Ascending aorta (tissue), 2 donors: ENCODE measurements around the gene AXL. TPM values are rescaled to one million over a fixed set of nuclear protein-coding genes. Genes with fewer than 3 reads are reported as not detected.
"Not testable (repeated sequence)": the region's sequence is repeated elsewhere in the genome, so short reads cannot be mapped to it uniquely, and the experiment has no call there.

Experiments
- DNase-seq, 2 donors: peaks; one replicate each; pipeline ENCODE4 v3.0.0-alpha.2; 2019; ENCODE audit warnings: low spot score in 2 of 2
- H3K27ac ChIP-seq, 2 donors: fragments of 200-600 bp; sonication (generic); one replicate each; pipeline ENCODE4 v1.5.1; 2016 to 2017; ENCODE audit warnings: mild to moderate bottlenecking in 1 of 2
- H3K27me3 ChIP-seq: fragments of 200-600 bp; sonication (generic); one replicate; pipeline ENCODE4 v1.5.1; 2017
- H3K36me3 ChIP-seq, 2 donors: fragments of 200-600 bp; sonication (generic); one replicate each; pipeline ENCODE4 v1.5.1; 2016
- H3K4me1 ChIP-seq, 2 donors: fragments of 200-600 bp; sonication (generic); one replicate each; pipeline ENCODE4 v1.5.1; 2016 to 2017; ENCODE audit warnings: mild to moderate bottlenecking in 1 of 2
- H3K4me3 ChIP-seq, 2 donors: fragments of 200-600 bp; sonication (generic); one replicate each; pipeline ENCODE4 v1.5.1; 2016 to 2017; ENCODE audit warnings: mild to moderate bottlenecking in 1 of 2
- H3K9me3 ChIP-seq, 2 donors: fragments of 200-600 bp; sonication (generic); one replicate each; pipeline ENCODE4 v1.5.1; 2016
- CTCF ChIP-seq, 3 experiments: fragments of 200-600 bp in 2 of 3; fragments of 450-650 bp in 1 of 3; sonication (generic) in 2 of 3; IDR thresholded peaks; one replicate each; pipeline ENCODE4 v1.5.1; 2016 to 2019; ENCODE audit warnings: antibody characterized with exemption in 3 of 3, mild to moderate bottlenecking in 1 of 3, moderate library complexity in 1 of 3
- intact Hi-C: fragments of 100-400 bp; cut with DNase I; formaldehyde crosslinking; loops from one replicate; pipeline ENCODE4 v1.15.1; 2023
- total RNA-seq: library from RNA; depleted of rRNA; stranded (reverse); fragments of >200 nt; gene quantifications from one replicate; pipeline ENCODE4 v1.1.0, GENCODE V29; 2016

Gene AXL
- total RNA-seq, result 122 TPM

- peak within 1 kb of the TSS; percentile 92 to 95 for H3K27ac ChIP-seq
- H3K4me1 ChIP-seq, result peaks cover 0 to 21% of the 10 kb centered on the region in 2 donors
- DNase-seq, result peak; percentile 66 to 92
- peak within 1 kb of the TSS; percentile 66 to 68 for H3K4me3 ChIP-seq
- H3K27me3 ChIP-seq, result no peaks in the 10 kb centered on the region
- peak in 1 of 3 experiments; percentile 6 for TF ChIP-seq CTCF (IDR thresholded peaks at IDR 0.05)
- H3K9me3 ChIP-seq, result no peaks in the 10 kb centered on the region
- peaks cover 7 to 13% of the 10 kb centered on the region in 2 donors for H3K36me3 ChIP-seq
- intact Hi-C loops, result loop anchor here (2.0 to 5.0 kb wide), 3 partner anchors 14 to 133 kb away; partner anchors contain the start of gene TGFB1
Observed at GRCh38 chr19:41218615-41219507, at the start of gene AXL. TSS of gene AXL (plus strand) at chr19:41219223. CDS start at chr19:41219393, 170 bp downstream.

GRCh38 chr19:41172297-41173164 lies 46.5 kb upstream of the AXL start:
- no peaks in the 10 kb centered on the region for H3K9me3 ChIP-seq
- TF ChIP-seq CTCF (IDR thresholded peaks at IDR 0.05), result no peak
- intact Hi-C loops, result no loop called here

DNA sequence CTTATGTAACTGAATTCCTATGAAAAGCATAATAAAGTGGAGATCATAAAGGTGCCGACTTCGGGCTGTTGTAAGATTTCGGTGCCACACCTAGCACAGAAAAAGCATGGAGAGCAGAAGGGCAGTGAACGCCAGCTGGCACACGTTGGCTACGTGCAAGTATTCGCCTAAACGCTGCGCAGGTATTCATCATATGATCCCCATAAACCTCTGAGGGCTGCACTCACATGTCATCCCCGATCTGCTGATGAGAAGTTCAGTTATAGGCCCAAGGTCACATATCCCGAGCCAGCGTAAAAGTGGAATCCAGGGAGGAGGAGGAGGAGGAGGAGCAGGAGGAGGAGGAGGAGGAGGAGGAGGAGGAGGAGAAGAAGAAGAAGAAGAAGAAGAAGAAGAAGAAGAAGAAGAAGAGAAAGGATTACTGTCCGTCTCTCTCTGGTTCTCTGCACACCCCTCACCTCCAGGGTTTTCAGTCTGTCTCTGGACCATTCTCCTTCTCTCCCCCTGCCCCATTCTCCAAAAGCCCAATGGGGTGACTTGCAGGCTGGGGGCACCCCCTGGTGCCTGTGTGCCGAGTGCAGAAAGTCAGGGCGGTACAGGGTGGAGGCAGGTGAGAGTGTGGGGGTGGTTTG lies 44.6 kb upstream of the AXL start:
- Histone ChIP-seq H3K4me3 (no peak overlapping the region), H3K36me3 (no peaks in the 10 kb centered on the region), H3K27me3 (no peaks in the 10 kb centered on the region), H3K9me3 (no peaks in the 10 kb centered on the region), H3K4me1 (no peaks in the 10 kb centered on the region), H3K27ac (no peak overlapping the region)
- intact Hi-C loops, result no loop called here
- DNase-seq, result no peak
- no peak for TF ChIP-seq CTCF (IDR thresholded peaks at IDR 0.05)

More at GRCh38 chr19:41172297-41173164, 46.5 kb upstream of the AXL start:
- no peaks in the 10 kb centered on the region for H3K4me1 ChIP-seq
- H3K4me3 ChIP-seq, result no peak overlapping the region
- no peak overlapping the region for H3K27ac ChIP-seq
- H3K36me3 ChIP-seq, result no peaks in the 10 kb centered on the region
- no peak for DNase-seq
- H3K27me3 ChIP-seq, result no peaks in the 10 kb centered on the region

- DNase-seq, result peak in 1 of 2 donors; percentile 10
- intact Hi-C loops, result no loop called here
- no peak for TF ChIP-seq CTCF (IDR thresholded peaks at IDR 0.05)
- peak overlapping the region in 1 of 2 donors; percentile 4 for H3K4me3 ChIP-seq
- no peaks in the 10 kb centered on the region for H3K27me3 ChIP-seq
- H3K9me3 ChIP-seq, result no peaks in the 10 kb centered on the region
- H3K27ac ChIP-seq, result no peak overlapping the region
- H3K36me3 ChIP-seq, result no peaks in the 10 kb centered on the region
- no peaks in the 10 kb centered on the region for H3K4me1 ChIP-seq
Observed at GRCh38 chr19:41175801-41176777, 42.9 kb upstream of the AXL start.

GRCh38 chr19:41180173-41180572 lies 38.9 kb upstream of the AXL start:
- H3K27me3 ChIP-seq, intact Hi-C loops, H3K9me3 ChIP-seq, DNase-seq, H3K27ac ChIP-seq, H3K4me3 ChIP-seq, H3K36me3 ChIP-seq, H3K4me1 ChIP-seq: not testable (repeated sequence)
